ENCODE results near the gene HMGXB3.

HMGXB3 gene

GRCh38 chr5:150015415-150015814 is 14.9 kb downstream of the HMGXB3 start:
- no peak for ATAC-seq
- TF ChIP-seq ISL1 (CRISPR knock-in tag; IDR thresholded peaks at IDR 0.05) (no peak), ZNF8 (CRISPR knock-in tag; IDR thresholded peaks at IDR 0.05) (no peak), ARNTL (CRISPR knock-in tag; IDR thresholded peaks at IDR 0.05; ENCODE audit: borderline replicate concordance, low read depth) (no peak), CREB5 (CRISPR knock-in tag; IDR thresholded peaks at IDR 0.05; ENCODE audit: low read depth) (no peak), ZC3H10 (CRISPR knock-in tag; IDR thresholded peaks at IDR 0.05) (no peak), ZFP30 (CRISPR knock-in tag; IDR thresholded peaks at IDR 0.05) (no peak), ESRRG (CRISPR knock-in tag; IDR thresholded peaks at IDR 0.05) (no peak), GLIS3 (CRISPR knock-in tag; IDR thresholded peaks at IDR 0.05) (no peak), OSR1 (CRISPR knock-in tag; IDR thresholded peaks at IDR 0.05) (no peak), ZFP3 (CRISPR knock-in tag; IDR thresholded peaks at IDR 0.05) (no peak), PATZ1 (CRISPR knock-in tag; IDR thresholded peaks at IDR 0.05; ENCODE audit: borderline replicate concordance) (no peak), CSRNP3 (CRISPR knock-in tag; IDR thresholded peaks at IDR 0.05) (no peak), ZNF565 (CRISPR knock-in tag; conservative IDR thresholded peaks at IDR 0.05; ENCODE audit: low read depth) (no peak), BACH2 (CRISPR knock-in tag; IDR thresholded peaks at IDR 0.05; ENCODE audit: borderline replicate concordance) (no peak), RARB (CRISPR knock-in tag; IDR thresholded peaks at IDR 0.05) (no peak), CSDC2 (CRISPR knock-in tag; IDR thresholded peaks at IDR 0.05) (no peak)

- no peak for ATAC-seq
- TF ChIP-seq CREB5 (CRISPR knock-in tag; IDR thresholded peaks at IDR 0.05; ENCODE audit: low read depth) (no peak), CSRNP3 (CRISPR knock-in tag; IDR thresholded peaks at IDR 0.05) (no peak), BACH2 (CRISPR knock-in tag; IDR thresholded peaks at IDR 0.05; ENCODE audit: borderline replicate concordance) (no peak), ZC3H10 (CRISPR knock-in tag; IDR thresholded peaks at IDR 0.05) (no peak), ZNF565 (CRISPR knock-in tag; conservative IDR thresholded peaks at IDR 0.05; ENCODE audit: low read depth) (no peak), CSDC2 (CRISPR knock-in tag; IDR thresholded peaks at IDR 0.05) (no peak), ESRRG (CRISPR knock-in tag; IDR thresholded peaks at IDR 0.05) (no peak), GLIS3 (CRISPR knock-in tag; IDR thresholded peaks at IDR 0.05) (no peak)
These were observed 16.0 kb downstream of the HMGXB3 start for GRCh38 chr5:150016537-150016936.

GRCh38 chr5:150017226-150018005 is 16.9 kb downstream of the HMGXB3 start:
- peak; percentile 53 for ATAC-seq
- TF ChIP-seq CSDC2 (CRISPR knock-in tag; IDR thresholded peaks at IDR 0.05), result no peak
- no peak for TF ChIP-seq ZNF565 (CRISPR knock-in tag; conservative IDR thresholded peaks at IDR 0.05; ENCODE audit: low read depth)
- TF ChIP-seq CREB5 (CRISPR knock-in tag; IDR thresholded peaks at IDR 0.05; ENCODE audit: low read depth), result no peak
- no peak for TF ChIP-seq TSHZ2 (CRISPR knock-in tag; IDR thresholded peaks at IDR 0.05)
- no peak for TF ChIP-seq SNAI2 (CRISPR knock-in tag; IDR thresholded peaks at IDR 0.05)
- TF ChIP-seq GLIS3 (CRISPR knock-in tag; IDR thresholded peaks at IDR 0.05), result no peak
- TF ChIP-seq PPARA (CRISPR knock-in tag; IDR thresholded peaks at IDR 0.05; ENCODE audit: borderline replicate concordance), result no peak
- TF ChIP-seq POU6F1 (CRISPR knock-in tag; IDR thresholded peaks at IDR 0.05; ENCODE audit: borderline replicate concordance, low read depth), result no peak
- no peak for TF ChIP-seq ISL1 (CRISPR knock-in tag; IDR thresholded peaks at IDR 0.05)
- no peak for TF ChIP-seq ZC3H10 (CRISPR knock-in tag; IDR thresholded peaks at IDR 0.05)
- TF ChIP-seq CSRNP3 (CRISPR knock-in tag; IDR thresholded peaks at IDR 0.05), result no peak
